Skeletal muscle cell (primary cell): Measurements from ENCODE around the gene SP2.
"Not testable (repeated sequence)": the region's sequence is repeated elsewhere in the genome, so short reads cannot be mapped to it uniquely, and the experiment has no call there.

Source experiments
- DNase-seq: peaks from one replicate; pipeline ENCODE4 v3.0.0-alpha.2; 2010; ENCODE audit warnings: low read depth
- H3K4me3 ChIP-seq: 2 replicates; pipeline ENCODE4 v1.5.1; 2011; ENCODE audit warnings: low read depth, mild to moderate bottlenecking, control low read depth, low read length, moderate library complexity

Gene SP2

GRCh38 chr17:47914306-47914948 lies 18.4 kb downstream of the SP2 start:
- DNase-seq = no peak

GRCh38 chr17:47915776-47916398 lies 19.9 kb downstream of the SP2 start:
- H3K4me3 ChIP-seq = no peak overlapping the region
- DNase-seq = no peak

More at GRCh38 chr17:47914306-47914948, 18.4 kb downstream of the SP2 start:
- no peak overlapping the region for H3K4me3 ChIP-seq

GRCh38 chr17:47916489-47917208 lies 20.6 kb downstream of the SP2 start:
- H3K4me3 ChIP-seq = no peak overlapping the region
- DNase-seq = no peak

GRCh38 chr17:47917581-47917980 lies 21.5 kb downstream of the SP2 start:
- no peak overlapping the region for H3K4me3 ChIP-seq
- no peak for DNase-seq

- H3K4me3 ChIP-seq = no peak overlapping the region
- DNase-seq = no peak
Measured at GRCh38 chr17:47918006-47918405, 22.0 kb downstream of the SP2 start.

GRCh38 chr17:47918991-47919390 lies 23.0 kb downstream of the SP2 start:
- no peak overlapping the region for H3K4me3 ChIP-seq
- DNase-seq = no peak

GRCh38 chr17:47919889-47920288 lies 23.9 kb downstream of the SP2 start:
- not testable (repeated sequence) for H3K4me3 ChIP-seq, DNase-seq

GRCh38 chr17:47924785-47925677 lies 29.0 kb downstream of the SP2 start:
- H3K4me3 ChIP-seq = no peak overlapping the region
- DNase-seq = no peak

- no peak overlapping the region for H3K4me3 ChIP-seq
- DNase-seq = no peak
Measured at GRCh38 chr17:47925678-47925988, 29.6 kb downstream of the SP2 start.

GRCh38 chr17:47927821-47928400 lies 31.9 kb downstream of the SP2 start:
- DNase-seq = no peak
- H3K4me3 ChIP-seq = no peak overlapping the region

- no peak overlapping the region for H3K4me3 ChIP-seq
- DNase-seq = no peak
Measured at GRCh38 chr17:47928415-47928814, 32.4 kb downstream of the SP2 start.

- no peak overlapping the region for H3K4me3 ChIP-seq
- no peak for DNase-seq
Measured at GRCh38 chr17:47929218-47930000, 33.4 kb downstream of the SP2 start.

- H3K4me3 ChIP-seq = no peak overlapping the region
- DNase-seq = no peak
Measured at GRCh38 chr17:47931848-47932247, 35.8 kb downstream of the SP2 start.

GRCh38 chr17:47934856-47935255 lies 38.8 kb downstream of the SP2 start:
- DNase-seq = peak; percentile 13
- H3K4me3 ChIP-seq = no peak overlapping the region

GRCh38 chr17:47935468-47935867 lies 39.4 kb downstream of the SP2 start:
- not testable (repeated sequence) for DNase-seq, H3K4me3 ChIP-seq

GRCh38 chr17:47935961-47936360 lies 39.9 kb downstream of the SP2 start:
- no peak overlapping the region for H3K4me3 ChIP-seq
- DNase-seq = peak; percentile 12

- no peak overlapping the region for H3K4me3 ChIP-seq
- DNase-seq = no peak
Measured at GRCh38 chr17:47937941-47938340, 41.9 kb downstream of the SP2 start.

- H3K4me3 ChIP-seq = peak within 1 kb of the TSS; percentile 84
- DNase-seq = peak; percentile 89
Measured at GRCh38 chr17:47941246-47942095, 45.4 kb downstream of the SP2 start, which contains the start of gene PNPO. Gene PNPO, plus strand, starts transcription at chr17:47941571. Its CDS starts 105 bp downstream, at chr17:47941676.
